ENCODE data around the gene ABCA3.

ABCA3 gene

GRCh38 chr16:2296661-2297505 is 43.6 kb downstream of the ABCA3 start:
- peak; percentile 13 for TF ChIP-seq CTCF (IDR thresholded peaks at IDR 0.05)
- no peak overlapping the region for H3K27ac ChIP-seq
- DNase-seq, result no peak
- H3K27me3 ChIP-seq, result no peaks in the 10 kb centered on the region
- no peaks in the 10 kb centered on the region for H3K4me1 ChIP-seq
- no peaks in the 10 kb centered on the region for H3K9me3 ChIP-seq
- H3K4me3 ChIP-seq, result no peak overlapping the region
- intact Hi-C loops (cut with DNase I; ENCODE audit: low total_unique reads), result no loop called here
- peaks cover 17 to 83% (median 55%) of the 10 kb centered on the region in 3 donors for H3K36me3 ChIP-seq

GRCh38 chr16:2295056-2295798 is 45.3 kb downstream of the ABCA3 start:
- intact Hi-C loops (cut with DNase I; ENCODE audit: low total_unique reads), result no loop called here
- Histone ChIP-seq H3K4me1 (no peaks in the 10 kb centered on the region), H3K9me3 (no peaks in the 10 kb centered on the region), H3K27ac (no peak overlapping the region), H3K27me3 (no peaks in the 10 kb centered on the region), H3K4me3 (no peak overlapping the region), H3K36me3 (peaks cover 28 to 94% (median 60%) of the 10 kb centered on the region in 3 donors)
- DNase-seq, result no peak
- TF ChIP-seq CTCF (IDR thresholded peaks at IDR 0.05), result no peak

GRCh38 chr16:2292221-2292620 is 48.3 kb downstream of the ABCA3 start:
- Histone ChIP-seq H3K9me3 (no peaks in the 10 kb centered on the region), H3K36me3 (peaks cover 41 to 94% (median 59%) of the 10 kb centered on the region in 3 donors), H3K4me3 (no peak overlapping the region), H3K27ac (no peak overlapping the region), H3K27me3 (no peaks in the 10 kb centered on the region), H3K4me1 (no peaks in the 10 kb centered on the region)
- no peak for DNase-seq
- no peak for TF ChIP-seq CTCF (IDR thresholded peaks at IDR 0.05)
- intact Hi-C loops (cut with DNase I; ENCODE audit: low total_unique reads), result no loop called here

GRCh38 chr16:2289282-2289681 is 51.2 kb downstream of the ABCA3 start:
- Histone ChIP-seq H3K36me3 (peaks cover 36 to 95% (median 57%) of the 10 kb centered on the region in 3 donors), H3K27ac (no peak overlapping the region), H3K4me1 (no peaks in the 10 kb centered on the region), H3K4me3 (no peak overlapping the region), H3K9me3 (no peaks in the 10 kb centered on the region), H3K27me3 (no peaks in the 10 kb centered on the region)
- DNase-seq, result no peak
- intact Hi-C loops (cut with DNase I; ENCODE audit: low total_unique reads), result no loop called here
- TF ChIP-seq CTCF (IDR thresholded peaks at IDR 0.05), result no peak

GRCh38 chr16:2288726-2289125 is 51.8 kb downstream of the ABCA3 start:
- Histone ChIP-seq H3K4me1 (no peaks in the 10 kb centered on the region), H3K27me3 (no peaks in the 10 kb centered on the region), H3K4me3 (no peak overlapping the region), H3K27ac (no peak overlapping the region), H3K9me3 (no peaks in the 10 kb centered on the region), H3K36me3 (peaks cover 36 to 95% (median 61%) of the 10 kb centered on the region in 3 donors)
- intact Hi-C loops (cut with DNase I; ENCODE audit: low total_unique reads), result no loop called here
- no peak for TF ChIP-seq CTCF (IDR thresholded peaks at IDR 0.05)
- DNase-seq, result no peak

Data from tibial artery (tissue), 4 donors.